UCSD-AML1 (cell line): ENCODE data around the gene ALLC.

Experiments
- DNase-seq: peaks from one replicate; lab custom pipeline; 2025; ENCODE audit not compliant: unreplicated experiment; lab: John Stamatoyannopoulos, UW

Gene ALLC

DNA sequence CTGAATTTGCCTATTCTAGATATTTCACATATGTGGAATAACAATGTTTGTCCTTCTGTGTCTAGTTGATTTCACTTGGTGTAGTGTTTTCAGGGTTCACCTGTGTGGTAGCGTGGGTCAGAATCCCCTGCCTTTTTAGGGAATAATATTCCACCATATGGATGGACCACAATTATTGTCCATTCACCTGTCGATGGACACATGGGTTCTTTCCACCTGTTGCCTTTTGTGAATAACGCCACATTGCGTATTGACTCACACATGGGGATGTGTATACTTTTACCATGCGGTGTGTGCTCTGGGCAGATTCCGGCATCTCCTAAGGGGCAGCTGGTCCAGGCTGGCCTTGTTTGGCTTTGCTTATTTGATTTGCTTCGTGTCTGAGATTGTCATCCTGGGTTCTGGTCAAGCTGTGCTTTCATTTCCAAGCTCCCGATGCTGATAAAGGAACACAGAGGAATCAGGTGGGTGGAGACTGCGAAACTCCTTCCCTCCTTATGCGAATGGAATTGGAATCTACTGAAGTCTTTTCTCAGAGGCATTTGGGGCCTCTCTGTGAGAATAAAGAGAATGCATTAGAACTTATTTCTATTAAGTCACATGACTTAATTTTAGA, 18.9 kb upstream of the ALLC start:
- DNase-seq: no peak

GRCh38 chr2:3639653-3640052, 18.3 kb upstream of the ALLC start:
- no peak for DNase-seq

DNA sequence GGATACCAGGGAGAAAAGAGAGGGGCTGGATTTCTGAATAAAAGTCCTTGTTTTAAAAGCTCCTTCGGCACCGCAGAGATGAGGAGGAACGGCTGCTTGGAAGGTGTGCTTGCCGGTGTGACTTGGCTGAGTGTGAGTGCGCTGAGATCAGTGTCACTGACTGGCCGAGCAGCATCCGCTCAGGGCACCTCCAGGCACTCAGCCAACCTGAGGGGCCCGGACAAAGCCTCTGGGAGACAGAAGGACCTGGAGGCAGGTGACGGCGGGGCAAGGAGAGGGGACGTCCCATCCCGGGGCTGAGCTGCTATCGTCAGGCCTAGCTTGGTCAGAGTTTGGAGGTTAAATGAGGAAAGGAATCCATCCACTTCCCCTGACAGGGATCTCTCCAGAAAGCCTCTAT, 16.8 kb upstream of the ALLC start:
- no peak for DNase-seq

- no peak for DNase-seq
These were observed 16.1 kb upstream of the ALLC start for GRCh38 chr2:3641841-3642421.

DNA sequence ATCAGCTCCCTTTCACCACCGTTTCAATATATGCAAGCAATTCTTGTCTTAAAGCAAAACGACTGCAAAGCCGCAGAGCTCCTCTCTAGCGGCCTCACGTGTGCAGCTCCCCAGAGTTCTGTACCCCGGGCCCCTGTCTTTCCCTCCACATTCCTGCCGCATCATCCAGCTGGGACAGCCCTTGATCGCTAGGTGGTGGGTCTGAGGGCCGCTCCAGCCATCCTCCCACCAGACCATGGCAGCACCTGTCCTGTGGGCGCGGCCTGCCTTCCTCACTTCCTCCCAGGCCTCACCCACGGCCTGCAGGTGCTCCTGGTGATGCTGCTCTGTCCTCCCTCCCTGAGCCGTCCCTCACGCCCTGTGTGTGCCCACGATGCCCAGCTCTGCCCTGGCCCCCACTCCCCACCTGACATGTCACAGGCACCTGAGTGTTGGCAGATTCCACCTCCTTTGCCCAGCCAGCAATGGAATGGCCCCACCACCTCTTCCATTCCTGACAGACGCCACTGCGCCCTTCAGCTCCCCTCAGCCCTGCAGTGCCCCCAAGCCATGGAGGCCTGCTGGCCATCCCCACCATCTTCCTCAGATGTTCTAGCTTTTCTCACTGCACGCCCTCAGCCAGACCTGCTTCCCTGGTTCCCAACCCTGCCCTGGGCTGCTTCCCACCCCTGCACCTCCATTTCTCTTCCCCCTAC, 15.3 kb upstream of the ALLC start:
- DNase-seq: no peak

- no peak for DNase-seq
These were observed 14.4 kb upstream of the ALLC start for GRCh38 chr2:3643371-3644245.

GRCh38 chr2:3644246-3644525, 13.8 kb upstream of the ALLC start:
- DNase-seq: no peak

- no peak for DNase-seq
These were observed 13.0 kb upstream of the ALLC start for GRCh38 chr2:3644891-3645605.

- no peak for DNase-seq
These were observed 12.1 kb upstream of the ALLC start for GRCh38 chr2:3645745-3646389.

DNA sequence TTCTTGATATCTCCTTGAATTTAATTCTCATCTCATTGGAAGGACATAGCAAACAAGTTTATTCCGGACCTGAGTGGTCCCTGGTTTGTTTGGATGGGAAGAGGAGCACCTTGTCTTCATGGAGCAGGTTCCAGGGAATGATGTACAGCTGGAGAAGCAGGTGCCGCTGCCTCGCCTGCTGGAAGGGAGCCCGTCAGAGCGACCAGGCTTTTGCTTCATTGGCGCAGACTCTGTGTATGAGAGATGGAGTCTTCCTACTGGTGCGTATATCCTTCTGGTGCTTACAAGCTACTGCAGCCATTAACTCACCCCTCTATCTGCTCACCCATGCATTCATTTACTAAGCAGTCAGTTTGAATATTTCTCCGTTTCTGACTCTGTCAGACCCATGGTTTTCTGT, 11.6 kb upstream of the ALLC start:
- no peak for DNase-seq

GRCh38 chr2:3647246-3647645, 10.8 kb upstream of the ALLC start:
- DNase-seq: no peak

DNA sequence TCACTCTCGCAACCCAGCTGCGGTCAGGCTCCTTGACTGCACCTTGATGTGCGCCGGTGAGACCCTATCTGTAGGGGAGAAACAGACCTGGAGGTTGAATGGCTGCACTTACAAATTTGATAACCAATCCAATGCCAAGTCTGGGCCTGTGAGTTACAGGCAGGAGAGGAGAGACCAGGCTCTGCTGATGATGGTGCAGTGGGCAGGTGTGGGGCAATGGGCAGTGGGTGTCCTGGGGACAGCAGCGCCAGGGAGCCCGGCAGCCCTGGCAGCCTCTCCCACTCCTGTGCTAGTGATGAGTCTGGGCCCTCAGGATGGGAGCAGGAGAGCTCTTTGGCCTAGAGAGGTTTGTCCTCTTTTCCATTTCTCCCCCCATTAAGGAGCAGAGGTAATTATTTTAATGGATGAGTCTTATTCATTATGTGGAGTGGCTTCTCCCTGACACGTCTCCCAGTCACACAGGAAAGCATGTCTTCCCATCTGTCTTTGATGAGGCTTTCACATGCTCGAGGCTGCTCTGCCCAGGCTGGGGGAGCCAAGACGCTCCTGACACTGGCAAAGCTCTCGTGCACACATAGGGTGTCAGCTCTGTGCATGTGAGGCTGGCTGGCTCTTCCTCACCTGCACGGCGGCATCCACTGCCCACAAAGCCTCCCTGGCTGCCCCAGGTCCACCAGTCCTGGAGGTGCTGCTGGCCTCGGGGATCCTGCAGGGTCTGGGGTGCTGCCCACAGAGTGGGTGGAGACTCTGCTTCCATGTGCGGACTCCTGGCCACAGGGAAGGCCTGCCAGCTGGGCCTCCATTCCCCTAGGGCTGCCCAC, 10.0 kb upstream of the ALLC start:
- no peak for DNase-seq

DNA sequence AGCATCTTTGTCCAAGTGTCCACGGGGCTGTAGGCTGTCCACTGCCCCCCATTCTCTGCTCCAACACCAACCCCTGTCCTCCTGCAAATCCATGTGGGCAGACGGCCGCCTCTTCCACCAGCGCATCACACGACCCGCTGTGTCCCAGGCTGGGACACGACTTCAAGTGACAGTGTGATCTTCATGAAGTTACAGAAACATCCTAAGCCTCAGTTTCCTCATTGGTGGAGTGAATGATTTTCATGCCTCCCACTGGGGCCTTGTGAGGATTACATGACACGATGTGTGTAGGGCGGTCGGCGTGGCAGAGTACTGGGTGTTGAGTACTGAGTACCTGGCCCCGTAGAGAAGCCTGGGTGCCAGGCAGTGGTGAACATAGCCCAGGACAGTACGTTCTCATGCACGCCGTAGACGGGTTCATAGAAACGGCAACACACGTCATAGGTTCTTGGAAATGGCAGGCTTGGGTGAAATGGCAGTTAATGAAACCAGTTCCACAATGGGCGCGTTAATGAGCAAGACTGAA, 9.3 kb upstream of the ALLC start:
- DNase-seq: no peak

DNA sequence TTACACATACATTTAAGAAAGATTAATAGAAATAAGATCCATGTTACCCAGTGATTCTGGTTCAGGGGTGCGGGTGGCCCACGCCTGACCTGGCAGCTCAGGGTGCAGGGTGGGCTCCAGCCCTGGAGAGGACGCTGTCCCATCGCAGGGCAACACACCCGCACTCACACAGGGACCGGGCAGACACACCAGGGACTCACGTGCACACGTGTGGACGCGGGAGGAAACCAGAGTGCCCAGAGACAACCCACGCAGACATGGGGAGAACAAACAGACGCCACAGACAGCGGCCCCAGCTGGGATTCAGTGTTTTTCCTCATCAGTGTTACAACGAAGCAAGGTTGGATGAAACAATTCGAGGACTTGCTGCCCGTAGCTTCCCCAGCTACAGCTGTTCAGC, 8.4 kb upstream of the ALLC start:
- no peak for DNase-seq

GRCh38 chr2:3650140-3650920, 7.7 kb upstream of the ALLC start:
- DNase-seq: no peak

DNA sequence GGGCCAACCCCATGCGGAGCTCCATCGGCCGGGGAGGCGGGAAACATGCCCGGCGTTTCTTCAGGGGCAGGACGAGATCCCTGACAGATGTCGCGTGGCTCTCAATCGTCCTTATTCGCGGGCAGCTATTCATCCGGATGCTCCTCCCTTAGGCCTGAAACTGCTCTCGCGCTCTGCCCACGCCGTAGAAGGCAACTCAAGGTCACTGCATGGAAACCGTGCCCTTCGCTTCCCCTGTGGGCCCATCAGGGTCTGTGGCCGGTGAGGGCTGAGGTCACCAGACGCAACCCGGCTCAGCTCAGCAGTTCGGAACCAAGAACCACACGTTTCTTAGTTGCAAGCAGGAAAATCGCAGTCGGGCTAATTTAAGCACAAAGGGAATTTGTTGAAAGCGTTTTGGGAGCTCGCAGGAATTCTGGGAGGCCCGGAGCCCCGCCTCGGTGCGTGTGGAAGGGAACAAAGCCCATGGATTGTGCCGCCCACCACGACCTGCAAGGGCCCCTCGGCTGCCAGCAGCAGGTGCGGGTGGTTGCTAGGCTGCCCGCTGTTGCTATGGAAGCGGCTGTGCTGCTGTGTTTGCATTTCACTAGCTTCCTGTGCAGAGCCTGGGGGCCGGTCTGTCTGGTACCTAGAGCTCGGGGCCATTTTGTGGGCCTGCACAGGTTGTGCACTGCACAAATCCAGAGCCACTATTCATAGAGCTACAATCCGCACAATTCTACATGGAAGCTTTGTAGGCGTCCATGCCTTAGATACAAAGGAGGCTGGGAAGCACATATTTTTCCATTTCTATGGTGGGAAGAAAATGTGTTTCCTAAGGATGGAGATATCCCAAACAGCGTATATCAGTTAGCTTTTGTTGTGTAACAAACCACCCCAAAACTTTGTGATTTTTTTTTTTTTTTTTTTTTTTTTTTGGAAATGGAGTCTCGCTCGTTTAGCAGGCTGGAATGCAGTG, 6.0 kb upstream of the ALLC start:
- no peak for DNase-seq

DNA sequence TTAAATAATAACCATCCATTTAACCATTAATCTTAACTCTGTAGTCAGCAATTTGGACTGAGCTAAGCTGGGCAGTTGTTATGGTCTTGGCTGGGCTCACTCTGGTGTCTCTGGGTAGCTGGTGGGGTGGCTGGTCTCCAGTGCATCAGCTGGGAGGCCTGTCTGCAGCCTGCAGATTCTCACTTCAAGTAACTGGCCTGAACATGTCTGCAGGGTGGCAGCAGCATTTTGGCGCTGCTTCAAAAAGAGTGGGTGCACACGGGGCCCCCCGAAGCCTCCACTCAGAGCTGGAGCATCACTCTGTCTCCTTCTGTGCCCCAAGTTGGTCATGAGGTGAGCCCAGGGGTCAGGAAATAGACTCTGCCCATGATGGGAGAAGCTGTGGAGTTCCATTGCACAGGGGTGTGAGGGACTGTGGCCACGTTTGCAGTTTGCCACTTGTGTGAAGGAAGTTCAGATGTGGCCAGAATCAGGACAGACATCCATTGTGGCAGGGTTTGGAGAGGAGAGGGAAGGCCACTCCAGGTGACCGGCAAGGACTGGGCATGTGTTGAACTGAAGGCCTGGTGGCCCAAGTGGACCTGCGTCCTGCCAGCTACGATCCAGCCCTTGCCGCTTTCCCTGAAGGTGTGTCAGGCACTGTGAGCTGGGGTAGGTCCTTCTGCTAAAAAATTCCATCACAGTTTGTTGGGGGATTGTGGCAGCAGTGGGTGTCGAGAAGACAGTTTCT, 4.9 kb upstream of the ALLC start:
- no peak for DNase-seq
